ENCODE data around the gene TRAIP. TPM values are rescaled to one million over a fixed set of nuclear protein-coding genes. Genes with fewer than 3 reads are reported as not detected.

TRAIP gene
- total RNA-seq, 1 experiment from 2014 or later, result 28.0 TPM

DNA sequence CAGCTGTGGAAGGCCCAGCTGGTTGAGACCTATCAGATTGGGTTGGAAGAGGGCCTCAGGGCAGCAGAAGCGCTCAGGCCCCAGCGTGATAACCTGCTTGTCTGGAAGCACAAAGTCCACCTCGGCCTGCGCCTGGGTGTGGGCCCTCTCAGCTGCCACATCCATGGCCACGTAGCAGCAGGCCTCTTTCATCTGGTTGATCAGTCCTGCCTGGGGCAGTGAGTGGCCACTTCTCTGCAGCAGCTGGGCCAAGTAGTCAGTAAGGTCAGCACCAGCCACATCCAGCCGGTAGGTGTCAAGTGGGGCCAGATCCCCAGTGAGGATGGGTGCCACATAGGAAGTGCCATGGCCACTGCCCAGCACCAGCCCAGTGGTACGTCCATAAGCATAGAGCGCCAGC, 17.3 kb upstream of the TRAIP start:
- no peaks in the 10 kb centered on the region for H3K27me3 ChIP-seq (replicated peaks; ENCODE audit: control insufficient read depth, insufficient read depth, low read length)
- no peaks in the 10 kb centered on the region for H3K27me3 Mint-ChIP-seq (ENCODE audit: insufficient read depth, unreplicated experiment)
- peaks cover 39% of the 10 kb centered on the region for H3K4me1 ChIP-seq
- CTCF ChIA-PET, result interaction anchor here (0.6 to 1.5 kb wide), 4 partner anchors 32 to 56 kb away, joined by 3 to 7 read pairs (median 4); no protein-coding TSS in a partner anchor
- no peak overlapping the region for H3K4me3 ChIP-seq (ENCODE audit: low read depth, low read length)
- no peaks in the 10 kb centered on the region for H3K36me3 ChIP-seq (ENCODE audit: control insufficient read depth, insufficient read depth, low read length)
- no TSS peak for BruUV-seq (replicated peaks)
- no peaks in the 10 kb centered on the region for H3K36me3 Mint-ChIP-seq (ENCODE audit: insufficient read depth, unreplicated experiment)
- DNase-seq, result peak; percentile 86 to 93
- H3K27ac Mint-ChIP-seq (ENCODE audit: unreplicated experiment), result peak overlapping the region; percentile 65
- TF ChIP-seq, protein P1, sequence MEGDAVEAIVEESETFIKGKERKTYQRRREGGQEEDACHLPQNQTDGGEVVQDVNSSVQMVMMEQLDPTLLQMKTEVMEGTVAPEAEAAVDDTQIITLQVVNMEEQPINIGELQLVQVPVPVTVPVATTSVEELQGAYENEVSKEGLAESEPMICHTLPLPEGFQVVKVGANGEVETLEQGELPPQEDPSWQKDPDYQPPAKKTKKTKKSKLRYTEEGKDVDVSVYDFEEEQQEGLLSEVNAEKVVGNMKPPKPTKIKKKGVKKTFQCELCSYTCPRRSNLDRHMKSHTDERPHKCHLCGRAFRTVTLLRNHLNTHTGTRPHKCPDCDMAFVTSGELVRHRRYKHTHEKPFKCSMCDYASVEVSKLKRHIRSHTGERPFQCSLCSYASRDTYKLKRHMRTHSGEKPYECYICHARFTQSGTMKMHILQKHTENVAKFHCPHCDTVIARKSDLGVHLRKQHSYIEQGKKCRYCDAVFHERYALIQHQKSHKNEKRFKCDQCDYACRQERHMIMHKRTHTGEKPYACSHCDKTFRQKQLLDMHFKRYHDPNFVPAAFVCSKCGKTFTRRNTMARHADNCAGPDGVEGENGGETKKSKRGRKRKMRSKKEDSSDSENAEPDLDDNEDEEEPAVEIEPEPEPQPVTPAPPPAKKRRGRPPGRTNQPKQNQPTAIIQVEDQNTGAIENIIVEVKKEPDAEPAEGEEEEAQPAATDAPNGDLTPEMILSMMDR (IDR thresholded peaks at IDR 0.05; ENCODE audit: insufficient read depth in 1 of 2, low read depth in 1 of 2, low read length in 1 of 2, severe bottlenecking in 1 of 2, unreplicated experiment in 1 of 2), result peak in 1 of 2 experiments; percentile 7
- no peak overlapping the region for H3K4me3 Mint-ChIP-seq (ENCODE audit: unreplicated experiment)
- intact Hi-C loops (cut with micrococcal nuclease; ENCODE audit: unreplicated experiment), result loop anchor here (1.0 kb wide), 3 partner anchors 17 to 33 kb away; partner anchors contain the start of gene TRAIP
- H3K9me3 ChIP-seq, result no peaks in the 10 kb centered on the region
- H3K4me1 Mint-ChIP-seq (ENCODE audit: low read depth, unreplicated experiment), result peaks cover 13% of the 10 kb centered on the region
- no peaks in the 10 kb centered on the region for H3K9me3 Mint-ChIP-seq (ENCODE audit: unreplicated experiment)
- POLR2A ChIA-PET, result interaction anchor here (0.5 to 0.6 kb wide), 2 partner anchors 64 to 107 kb away, joined by 3 to 4 read pairs; no protein-coding TSS in a partner anchor

DNA sequence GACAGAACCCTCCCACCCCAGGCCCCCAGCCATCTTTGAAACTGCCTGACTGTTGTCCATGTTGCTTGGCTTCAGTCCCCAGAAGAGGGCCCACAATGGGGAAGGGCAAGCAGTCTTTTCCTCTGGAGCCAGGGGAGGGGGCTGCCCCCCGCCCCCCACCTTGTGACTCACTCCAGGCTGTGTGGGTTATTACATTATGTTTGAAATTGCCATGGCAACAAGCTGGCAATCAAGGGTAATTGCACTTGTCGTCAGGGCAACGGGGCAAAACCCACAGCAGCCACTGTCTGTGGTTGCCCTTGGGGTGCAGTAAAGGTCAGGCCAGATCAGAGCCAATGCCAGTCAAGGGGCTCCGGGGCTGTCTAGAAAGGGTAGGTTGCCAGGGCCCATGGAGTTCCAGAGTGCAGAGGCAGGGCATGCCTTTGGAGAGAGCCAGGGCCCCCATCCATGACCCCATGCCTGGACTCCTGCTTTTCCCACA, 16.5 kb upstream of the TRAIP start:
- Mint-ChIP-seq H3K9me3 (ENCODE audit: unreplicated experiment) (no peaks in the 10 kb centered on the region), H3K36me3 (ENCODE audit: insufficient read depth, unreplicated experiment) (no peaks in the 10 kb centered on the region), H3K27me3 (ENCODE audit: insufficient read depth, unreplicated experiment) (no peaks in the 10 kb centered on the region), H3K4me3 (ENCODE audit: unreplicated experiment) (no peak overlapping the region), H3K4me1 (ENCODE audit: low read depth, unreplicated experiment) (peaks cover 13% of the 10 kb centered on the region), H3K27ac (ENCODE audit: unreplicated experiment) (peak overlapping the region; percentile 65)
- intact Hi-C loops (cut with micrococcal nuclease; ENCODE audit: unreplicated experiment), result loop anchor here (1.0 kb wide), 3 partner anchors 17 to 33 kb away; partner anchors contain the start of gene TRAIP
- peak in 1 of 2 experiments; percentile 25 for DNase-seq
- no TSS peak for BruUV-seq (replicated peaks)
- POLR2A ChIA-PET, result interaction anchor here (0.5 kb wide), 1 partner anchor 106 kb away, joined by 4 read pairs; no protein-coding TSS in a partner anchor
- Histone ChIP-seq H3K9me3 (no peaks in the 10 kb centered on the region), H3K4me1 (peaks cover 41% of the 10 kb centered on the region), H3K4me3 (ENCODE audit: low read depth, low read length) (no peak overlapping the region), H3K36me3 (ENCODE audit: control insufficient read depth, insufficient read depth, low read length) (no peaks in the 10 kb centered on the region), H3K27me3 (replicated peaks; ENCODE audit: control insufficient read depth, insufficient read depth, low read length) (no peaks in the 10 kb centered on the region)
- TF ChIP-seq, protein P1 (IDR thresholded peaks at IDR 0.05; ENCODE audit: insufficient read depth in 1 of 2, low read depth in 1 of 2, low read length in 1 of 2, severe bottlenecking in 1 of 2, unreplicated experiment in 1 of 2), result no peak
- CTCF ChIA-PET, result interaction anchor here (0.6 to 1.5 kb wide), 4 partner anchors 31 to 55 kb away, joined by 3 to 7 read pairs (median 4); no protein-coding TSS in a partner anchor

DNA sequence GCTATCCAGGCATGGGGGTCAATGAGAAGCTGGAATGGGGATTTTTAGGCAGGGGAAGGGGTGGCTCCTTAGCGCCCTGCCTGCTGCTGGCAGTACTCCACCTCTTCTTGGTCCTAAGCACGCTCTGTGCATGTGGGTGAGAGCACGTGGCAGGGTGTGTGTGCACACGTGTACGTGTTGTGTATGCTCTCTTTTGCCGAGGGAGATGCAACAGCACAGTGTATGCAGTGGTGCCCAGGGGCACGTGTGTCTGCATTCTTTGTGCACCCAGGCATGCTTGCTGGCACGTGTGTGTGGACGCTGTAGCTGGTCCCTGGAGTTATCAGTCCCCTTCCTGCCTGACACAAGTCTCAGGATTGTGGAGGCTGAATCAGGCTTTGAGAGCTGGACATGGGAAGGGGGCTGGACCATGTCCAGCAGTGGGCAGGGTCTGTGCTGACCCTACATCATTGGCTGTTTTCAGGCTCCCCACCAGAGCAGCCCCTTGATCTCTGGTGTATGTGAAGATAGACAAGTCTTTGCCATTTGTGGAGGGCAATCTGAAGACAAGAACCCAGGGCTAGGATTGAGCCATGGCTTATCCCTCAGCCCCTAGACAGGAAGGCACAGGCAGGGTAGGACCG, 15.3 kb upstream of the TRAIP start:
- no peak overlapping the region for H3K4me3 ChIP-seq (ENCODE audit: low read depth, low read length)
- Mint-ChIP-seq H3K27me3 (ENCODE audit: insufficient read depth, unreplicated experiment) (no peaks in the 10 kb centered on the region), H3K4me3 (ENCODE audit: unreplicated experiment) (no peak overlapping the region), H3K36me3 (ENCODE audit: insufficient read depth, unreplicated experiment) (no peaks in the 10 kb centered on the region), H3K4me1 (ENCODE audit: low read depth, unreplicated experiment) (peaks cover 13% of the 10 kb centered on the region), H3K9me3 (ENCODE audit: unreplicated experiment) (no peaks in the 10 kb centered on the region), H3K27ac (ENCODE audit: unreplicated experiment) (peak overlapping the region; percentile 65)
- no peaks in the 10 kb centered on the region for H3K36me3 ChIP-seq (ENCODE audit: control insufficient read depth, insufficient read depth, low read length)
- CTCF ChIA-PET, result no interaction called here
- DNase-seq, result no peak
- intact Hi-C loops (cut with micrococcal nuclease; ENCODE audit: unreplicated experiment), result no loop called here
- no peaks in the 10 kb centered on the region for H3K9me3 ChIP-seq
- BruUV-seq (replicated peaks), result no TSS peak
- peaks cover 41% of the 10 kb centered on the region for H3K4me1 ChIP-seq
- TF ChIP-seq, protein P1 (IDR thresholded peaks at IDR 0.05; ENCODE audit: insufficient read depth in 1 of 2, low read depth in 1 of 2, low read length in 1 of 2, severe bottlenecking in 1 of 2, unreplicated experiment in 1 of 2), result no peak
- POLR2A ChIA-PET, result interaction anchor here (0.6 kb wide), 1 partner anchor 14 kb away, joined by 3 read pairs; no protein-coding TSS in a partner anchor
- H3K27me3 ChIP-seq (replicated peaks; ENCODE audit: control insufficient read depth, insufficient read depth, low read length), result no peaks in the 10 kb centered on the region
